Neuronal stem cell (in vitro differentiated cells): ENCODE data around the gene PTPRM.

Experiments
- DNase-seq: peaks from one replicate; pipeline ENCODE4 v3.0.0-alpha.2; 2013; ENCODE audit warnings: low spot score
- H2AFZ ChIP-seq: one replicate; pipeline ENCODE4 v1.6.1; 2013; ENCODE audit warnings: mild to moderate bottlenecking, low read length, inconsistent platforms
- H2AK5ac ChIP-seq: 2 replicates; pipeline ENCODE4 v1.6.1; 2013; ENCODE audit warnings: low read depth, mild to moderate bottlenecking, inconsistent platforms, low read length, moderate library complexity, mixed read lengths
- H2BK120ac ChIP-seq: 2 replicates; pipeline ENCODE4 v1.6.1; 2013; ENCODE audit warnings: low read depth, mild to moderate bottlenecking, inconsistent platforms, low read length, moderate library complexity, mixed read lengths
- H2BK12ac ChIP-seq: one replicate; pipeline ENCODE4 v1.6.1; 2013; ENCODE audit warnings: low read length, inconsistent platforms
- H2BK15ac ChIP-seq: 2 replicates; pipeline ENCODE4 v1.6.1; 2013; ENCODE audit warnings: mild to moderate bottlenecking, low read length, inconsistent platforms, mixed read lengths
- H2BK5ac ChIP-seq: one replicate; pipeline ENCODE4 v1.6.1; 2013; ENCODE audit warnings: inconsistent platforms, mild to moderate bottlenecking, low read length, moderate library complexity
- H3K14ac ChIP-seq: one replicate; pipeline ENCODE4 v1.6.1; 2013; ENCODE audit warnings: low read length, inconsistent platforms
- H3K18ac ChIP-seq: 2 replicates; pipeline ENCODE4 v1.6.1; 2013; ENCODE audit warnings: low read length, inconsistent platforms
- H3K23ac ChIP-seq: 2 replicates; pipeline ENCODE4 v1.6.1; 2013; ENCODE audit warnings: low read depth, mild to moderate bottlenecking, mixed read lengths, low read length, inconsistent platforms; ENCODE audit not compliant: poor library complexity
- H3K27ac ChIP-seq: replicated peaks from 3 replicates; pipeline ENCODE4 v1.5.1; 2013; ENCODE audit warnings: low read length, inconsistent platforms
- H3K27me3 ChIP-seq, 3 experiments: 2 replicates each; pipeline ENCODE4 v1.6.1; 2013; ENCODE audit warnings: low read length in 3 of 3, mild to moderate bottlenecking in 2 of 3, inconsistent platforms in 1 of 3, low read depth in 1 of 3, mixed read lengths in 1 of 3, moderate library complexity in 1 of 3; ENCODE audit not compliant: control insufficient read depth in 3 of 3, insufficient read depth in 3 of 3
- H3K36me3 ChIP-seq, 2 donors: replicated peaks in 1 of 2; 2 replicates each; pipeline ENCODE4 v1.6.1; 2013; ENCODE audit warnings: low read length in 2 of 2; ENCODE audit not compliant: control insufficient read depth in 2 of 2, insufficient read depth in 2 of 2
- H3K4ac ChIP-seq: 2 replicates; pipeline ENCODE4 v1.6.1; 2013; ENCODE audit warnings: inconsistent platforms, mild to moderate bottlenecking, low read length, moderate library complexity
- H3K4me1 ChIP-seq, 2 donors: 1 replicate in 1 of 2; 2 replicates in 1 of 2; pipeline ENCODE4 v1.6.1; 2013; ENCODE audit warnings: low read length in 2 of 2, low read depth in 1 of 2; ENCODE audit not compliant: control insufficient read depth in 2 of 2, insufficient read depth in 1 of 2
- H3K4me2 ChIP-seq: one replicate; pipeline ENCODE4 v1.6.1; 2013; ENCODE audit warnings: mild to moderate bottlenecking, low read length, inconsistent platforms; ENCODE audit not compliant: insufficient read depth, poor library complexity, severe bottlenecking
- H3K4me3 ChIP-seq, 2 donors: 2 replicates each; pipeline ENCODE4 v1.5.1; 2013; ENCODE audit warnings: low read length in 2 of 2, mild to moderate bottlenecking in 2 of 2, inconsistent platforms in 1 of 2, moderate library complexity in 1 of 2
- H3K79me1 ChIP-seq: one replicate; pipeline ENCODE4 v1.6.1; 2013; ENCODE audit warnings: low read depth, mild to moderate bottlenecking, inconsistent platforms, low read length, moderate library complexity
- H3K9ac ChIP-seq: one replicate; pipeline ENCODE4 v1.6.1; 2013; ENCODE audit warnings: mild to moderate bottlenecking, low read depth, low read length, inconsistent platforms; ENCODE audit not compliant: poor library complexity
- H3K9me3 ChIP-seq, 2 donors: replicated peaks in 1 of 2; 2 replicates each; pipeline versions ENCODE3 to v1.6.1; 2013; ENCODE audit warnings: low read length in 2 of 2, mild to moderate bottlenecking in 2 of 2, inconsistent platforms in 1 of 2, low read depth in 1 of 2, mixed read lengths in 1 of 2, moderate library complexity in 1 of 2; ENCODE audit not compliant: control insufficient read depth in 2 of 2, insufficient read depth in 1 of 2
- H4K8ac ChIP-seq: one replicate; pipeline ENCODE4 v1.6.1; 2013; ENCODE audit warnings: low read depth, mild to moderate bottlenecking, inconsistent platforms, low read length, moderate library complexity
- H4K91ac ChIP-seq: one replicate; pipeline ENCODE4 v1.6.1; 2013; ENCODE audit warnings: low read length, low read depth, mild to moderate bottlenecking, inconsistent platforms; ENCODE audit not compliant: poor library complexity
- WGBS, 2 donors: extraction: QIAGEN DNeasy Blood & Tissue Kit; methylation state at CpG; one replicate each; pipeline ENCODE4 v1.1.7; 2013; ENCODE audit warnings: missing lambda C conversion rate in 2 of 2, mixed read lengths in 1 of 2; ENCODE audit not compliant: insufficient read length in 2 of 2, insufficient replicate concordance in 1 of 2; ENCODE audit errors: extremely low coverage in 2 of 2; 5-methylcytosine and 5-hydroxymethylcytosine counted together

The PTPRM gene

DNA sequence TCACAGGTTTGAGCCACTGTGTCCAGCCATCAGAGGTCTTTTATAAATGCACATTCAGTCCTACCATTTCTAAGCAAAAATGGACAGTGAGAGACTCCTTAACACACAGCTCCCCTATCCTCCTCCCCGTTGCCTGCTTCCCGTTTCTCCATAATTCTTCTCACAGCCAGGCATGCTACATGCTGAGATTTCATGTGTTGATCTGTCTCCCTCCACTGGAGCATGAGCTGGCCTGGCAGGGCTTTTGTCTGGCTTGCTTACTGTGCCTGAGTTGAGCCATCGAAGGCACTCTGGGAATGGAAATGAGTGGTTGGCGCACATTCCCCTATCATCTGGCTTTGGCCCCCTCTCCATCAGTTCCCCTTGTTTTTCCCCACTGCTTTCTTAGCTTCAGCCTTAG is 413.5 kb downstream of the PTPRM start:
- H2AFZ ChIP-seq = no peak overlapping the region
- no CpG with 5 or more reads among the region's 4 CpGs for WGBS, 2 donors

GRCh38 chr18:7982216-7982615 is 415.1 kb downstream of the PTPRM start:
- no peaks in the 10 kb centered on the region for H3K36me3 ChIP-seq
- no peak overlapping the region for H4K91ac ChIP-seq
- no peak overlapping the region for H3K18ac ChIP-seq
- no peak overlapping the region for H3K4ac ChIP-seq
- no peak overlapping the region for H2BK5ac ChIP-seq
- no peak overlapping the region for H3K9ac ChIP-seq
- H4K8ac ChIP-seq = no peak overlapping the region
- H3K79me1 ChIP-seq = no peaks in the 10 kb centered on the region
- H3K4me3 ChIP-seq = no peak overlapping the region
- H2BK15ac ChIP-seq = no peak overlapping the region
- no peaks in the 10 kb centered on the region for H3K27me3 ChIP-seq
- H2AK5ac ChIP-seq = no peak overlapping the region
- H3K23ac ChIP-seq = no peak overlapping the region
- H3K4me1 ChIP-seq = peaks cover 2 to 5% of the 10 kb centered on the region in 2 donors
- DNase-seq = no peak
- H3K27ac ChIP-seq = no peak overlapping the region
- H3K4me2 ChIP-seq = no peak overlapping the region
- H2BK12ac ChIP-seq = no peak overlapping the region
- no peak overlapping the region for H2BK120ac ChIP-seq
- H3K9me3 ChIP-seq = peaks cover 0 to 2% of the 10 kb centered on the region in 2 donors
- no peak overlapping the region for H3K14ac ChIP-seq
- no peak overlapping the region for H2AFZ ChIP-seq

More for the DNA sequence above, 413.5 kb downstream of the PTPRM start:
- Histone ChIP-seq H3K9ac (no peak overlapping the region), H3K18ac (no peak overlapping the region), H2BK12ac (no peak overlapping the region), H3K36me3 (no peaks in the 10 kb centered on the region), H3K4me2 (no peak overlapping the region), H3K4me3 (no peak overlapping the region), H4K8ac (no peak overlapping the region), H3K4ac (no peak overlapping the region), H2BK15ac (no peak overlapping the region), H3K4me1 (peaks cover 2 to 5% of the 10 kb centered on the region in 2 donors), H3K79me1 (no peaks in the 10 kb centered on the region), H4K91ac (no peak overlapping the region), H3K27me3 (no peaks in the 10 kb centered on the region), H2BK5ac (no peak overlapping the region), H3K14ac (no peak overlapping the region), H3K9me3 (no peaks in the 10 kb centered on the region), H3K23ac (no peak overlapping the region), H2BK120ac (no peak overlapping the region), H2AK5ac (no peak overlapping the region), H3K27ac (no peak overlapping the region)
- DNase-seq = no peak

- Histone ChIP-seq H3K27me3 (no peaks in the 10 kb centered on the region), H3K36me3 (no peaks in the 10 kb centered on the region), H3K27ac (no peak overlapping the region), H4K91ac (no peak overlapping the region), H2BK120ac (no peak overlapping the region), H3K14ac (no peak overlapping the region), H4K8ac (no peak overlapping the region), H3K23ac (no peak overlapping the region), H2BK15ac (no peak overlapping the region), H2BK5ac (no peak overlapping the region), H3K9ac (no peak overlapping the region), H3K4me2 (no peak overlapping the region), H3K79me1 (no peaks in the 10 kb centered on the region), H3K4me1 (peaks cover 0 to 2% of the 10 kb centered on the region in 2 donors), H3K4ac (no peak overlapping the region), H2BK12ac (no peak overlapping the region), H2AFZ (no peak overlapping the region), H2AK5ac (no peak overlapping the region), H3K9me3 (peaks cover 2 to 4% of the 10 kb centered on the region in 2 donors), H3K18ac (no peak overlapping the region), H3K4me3 (no peak overlapping the region)
- no peak for DNase-seq
- WGBS, 2 donors = no CpG with 5 or more reads among the region's 3 CpGs
These were observed 420.3 kb downstream of the PTPRM start for GRCh38 chr18:7987284-7987976.

DNA sequence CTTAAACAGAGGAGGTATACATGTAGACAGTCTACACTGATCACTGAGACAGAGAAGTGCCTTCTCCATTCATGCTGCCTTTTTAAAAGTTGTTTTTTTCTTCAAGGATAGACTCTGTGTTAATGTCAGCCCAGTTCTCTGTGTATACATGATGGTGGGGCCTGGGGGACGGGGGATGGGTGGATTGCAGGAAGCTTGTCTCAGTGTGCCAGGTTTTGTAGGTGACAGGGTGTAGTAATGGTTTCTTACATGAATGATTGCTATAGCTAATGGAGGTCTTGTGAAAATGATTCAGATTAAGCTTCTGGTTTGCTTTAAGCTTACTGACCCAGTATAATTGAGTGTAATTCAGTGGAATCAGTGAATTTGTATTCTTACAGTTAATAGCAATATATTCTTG is 423.6 kb downstream of the PTPRM start:
- H3K14ac ChIP-seq = no peak overlapping the region
- no peak overlapping the region for H3K4me3 ChIP-seq
- no peaks in the 10 kb centered on the region for H3K27me3 ChIP-seq
- no peak overlapping the region for H2BK15ac ChIP-seq
- no peak overlapping the region for H4K8ac ChIP-seq
- H3K36me3 ChIP-seq = no peaks in the 10 kb centered on the region
- H2AFZ ChIP-seq = no peak overlapping the region
- H3K18ac ChIP-seq = no peak overlapping the region
- H2BK120ac ChIP-seq = no peak overlapping the region
- no peak overlapping the region for H4K91ac ChIP-seq
- no peak for DNase-seq
- H2BK5ac ChIP-seq = no peak overlapping the region
- no peak overlapping the region for H3K23ac ChIP-seq
- peaks cover 2 to 15% of the 10 kb centered on the region in 2 donors for H3K9me3 ChIP-seq
- H2BK12ac ChIP-seq = no peak overlapping the region
- H3K4ac ChIP-seq = no peak overlapping the region
- no peaks in the 10 kb centered on the region for H3K79me1 ChIP-seq
- H2AK5ac ChIP-seq = no peak overlapping the region
- no CpG with 5 or more reads among the region's 1 CpG for WGBS, 2 donors
- no peak overlapping the region for H3K9ac ChIP-seq
- no peak overlapping the region for H3K27ac ChIP-seq
- no peaks in the 10 kb centered on the region for H3K4me1 ChIP-seq
- no peak overlapping the region for H3K4me2 ChIP-seq
